Measurements from ENCODE around the gene ADGRG6.

DNA sequence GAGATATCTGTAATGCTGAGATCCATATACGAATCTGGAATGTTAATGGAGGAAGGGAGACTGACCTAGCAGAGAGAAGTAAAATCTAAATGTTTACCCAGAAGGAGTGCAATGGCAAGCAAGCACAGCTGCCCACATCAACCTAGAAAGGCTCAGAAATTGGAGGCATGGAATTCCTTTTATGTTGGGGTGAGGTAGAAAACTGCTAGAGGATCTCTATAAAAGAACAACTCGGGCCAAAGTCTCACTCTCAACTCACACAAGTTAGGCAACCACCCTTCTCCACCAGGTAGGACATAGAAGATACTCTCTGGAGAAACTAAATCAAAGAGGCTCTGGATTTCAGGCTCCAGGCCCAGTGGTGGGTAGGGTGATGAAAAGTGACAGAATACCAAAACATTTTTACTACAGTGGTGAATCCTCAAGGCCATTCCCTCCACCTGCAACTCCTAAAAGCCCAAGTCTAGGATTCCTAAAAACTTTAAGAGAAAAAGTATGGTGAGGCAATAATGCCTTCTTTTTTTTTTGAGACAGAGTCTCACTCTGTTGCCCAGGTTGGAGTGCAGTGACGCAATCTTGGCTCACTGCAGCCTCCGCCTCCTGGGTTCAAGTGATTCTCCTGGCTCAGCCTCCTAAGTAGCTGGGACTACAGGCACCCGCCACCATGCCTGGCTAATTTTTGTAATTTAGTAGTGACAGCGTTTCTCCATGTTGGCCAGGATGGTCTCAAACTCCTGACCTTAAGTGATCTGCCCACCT is 9.5 kb upstream of the ADGRG6 start:
- TF ChIP-seq POLR2AphosphoS5 (IDR thresholded peaks at IDR 0.05; ENCODE audit: low read depth, low read length) (no peak), SIN3A (IDR thresholded peaks at IDR 0.05; ENCODE audit: borderline replicate concordance, insufficient read depth, low read length) (no peak), FOXP2 (optimal IDR thresholded peaks at IDR 0.05; ENCODE audit: borderline replicate concordance, extremely low read depth, extremely low read length, insufficient read depth) (no peak), TAF1 (IDR thresholded peaks at IDR 0.05; ENCODE audit: borderline replicate concordance, insufficient read depth, low read length) (no peak)
- TF ChIP-seq, protein P1, sequence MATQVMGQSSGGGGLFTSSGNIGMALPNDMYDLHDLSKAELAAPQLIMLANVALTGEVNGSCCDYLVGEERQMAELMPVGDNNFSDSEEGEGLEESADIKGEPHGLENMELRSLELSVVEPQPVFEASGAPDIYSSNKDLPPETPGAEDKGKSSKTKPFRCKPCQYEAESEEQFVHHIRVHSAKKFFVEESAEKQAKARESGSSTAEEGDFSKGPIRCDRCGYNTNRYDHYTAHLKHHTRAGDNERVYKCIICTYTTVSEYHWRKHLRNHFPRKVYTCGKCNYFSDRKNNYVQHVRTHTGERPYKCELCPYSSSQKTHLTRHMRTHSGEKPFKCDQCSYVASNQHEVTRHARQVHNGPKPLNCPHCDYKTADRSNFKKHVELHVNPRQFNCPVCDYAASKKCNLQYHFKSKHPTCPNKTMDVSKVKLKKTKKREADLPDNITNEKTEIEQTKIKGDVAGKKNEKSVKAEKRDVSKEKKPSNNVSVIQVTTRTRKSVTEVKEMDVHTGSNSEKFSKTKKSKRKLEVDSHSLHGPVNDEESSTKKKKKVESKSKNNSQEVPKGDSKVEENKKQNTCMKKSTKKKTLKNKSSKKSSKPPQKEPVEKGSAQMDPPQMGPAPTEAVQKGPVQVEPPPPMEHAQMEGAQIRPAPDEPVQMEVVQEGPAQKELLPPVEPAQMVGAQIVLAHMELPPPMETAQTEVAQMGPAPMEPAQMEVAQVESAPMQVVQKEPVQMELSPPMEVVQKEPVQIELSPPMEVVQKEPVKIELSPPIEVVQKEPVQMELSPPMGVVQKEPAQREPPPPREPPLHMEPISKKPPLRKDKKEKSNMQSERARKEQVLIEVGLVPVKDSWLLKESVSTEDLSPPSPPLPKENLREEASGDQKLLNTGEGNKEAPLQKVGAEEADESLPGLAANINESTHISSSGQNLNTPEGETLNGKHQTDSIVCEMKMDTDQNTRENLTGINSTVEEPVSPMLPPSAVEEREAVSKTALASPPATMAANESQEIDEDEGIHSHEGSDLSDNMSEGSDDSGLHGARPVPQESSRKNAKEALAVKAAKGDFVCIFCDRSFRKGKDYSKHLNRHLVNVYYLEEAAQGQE (IDR thresholded peaks at IDR 0.05; ENCODE audit: insufficient read depth in 1 of 2, low read depth in 2 of 2, low read length in 2 of 2) = no peak
